Stomach (tissue), 9 donors: Measurements from ENCODE around the gene CDC73. TPM values are rescaled to one million over a fixed set of nuclear protein-coding genes. Genes with fewer than 3 reads are reported as not detected.

Experiments
- DNase-seq, 2 donors: peaks; one replicate each; pipeline versions ENCODE4 v3.0.0 to v3.0.0-alpha.2; 2013 to 2019
- H3K27ac ChIP-seq, 5 donors: fragments of 200-600 bp in 4 of 5; sonication (generic) in 4 of 5; one replicate each; pipeline ENCODE4 v1.5.1; 2013 to 2019; ENCODE audit warnings: mild to moderate bottlenecking in 1 of 5, moderate library complexity in 1 of 5
- H3K27me3 ChIP-seq, 3 donors: fragments of 200-600 bp; sonication (generic); one replicate each; pipeline ENCODE4 v1.5.1; 2017 to 2019; ENCODE audit warnings: mixed run types in 1 of 3
- H3K36me3 ChIP-seq, 4 donors: fragments of 200-600 bp; sonication (generic); 1 replicate in 3 of 4; 2 replicates in 1 of 4; pipeline ENCODE4 v1.5.1; 2016 to 2019
- H3K4me1 ChIP-seq, 4 donors: fragments of 200-600 bp; sonication (generic); one replicate each; pipeline ENCODE4 v1.5.1; 2016 to 2019
- H3K4me3 ChIP-seq, 4 donors: fragments of 200-600 bp; sonication (generic) in 3 of 4; one replicate each; pipeline ENCODE4 v1.5.1; 2016 to 2019; ENCODE audit warnings: mild to moderate bottlenecking in 1 of 4
- H3K9me3 ChIP-seq, 4 donors: fragments of 200-600 bp; sonication (generic); one replicate each; pipeline ENCODE4 v1.5.1; 2016 to 2019
- CTCF ChIP-seq, 7 experiments: fragments of 450-650 bp in 4 of 7; fragments of 200-600 bp in 3 of 7; sonication (generic) in 3 of 7; IDR thresholded peaks; one replicate each; pipeline ENCODE4 v1.5.1; 2016 to 2019; ENCODE audit warnings: antibody characterized with exemption in 7 of 7, control low read depth in 2 of 7, mild to moderate bottlenecking in 1 of 7
- EP300 ChIP-seq: sonication (generic); formaldehyde crosslinking; IDR thresholded peaks from one replicate; pipeline ENCODE4 v1.6.1; 2017; ENCODE audit warnings: antibody characterized with exemption
- POLR2A ChIP-seq, 4 donors: fragments of 450-650 bp; IDR thresholded peaks; one replicate each; pipeline ENCODE4 v1.6.1; 2016; ENCODE audit warnings: antibody characterized with exemption in 4 of 4, control low read depth in 2 of 4, mild to moderate bottlenecking in 1 of 4, moderate library complexity in 1 of 4
- POLR2AphosphoS5 ChIP-seq, 3 donors: sonication (generic); formaldehyde crosslinking; IDR thresholded peaks; one replicate each; pipeline ENCODE4 v1.6.1; 2016; ENCODE audit warnings: antibody characterized with exemption in 3 of 3
- WGBS, 5 donors: extraction: QIAGEN DNeasy Blood & Tissue Kit in 3 of 5; methylation state at CpG; one replicate each; pipeline versions ENCODE4 v1.1.5 to v1.1.7; 2013 to 2018; 5-methylcytosine and 5-hydroxymethylcytosine counted together
- intact Hi-C: fragments of 100-400 bp; cut with DNase I; formaldehyde crosslinking; loops from one replicate; pipeline ENCODE4 v1.15.1; 2023; ENCODE audit warnings: low total_unique reads
- polyA plus RNA-seq, 3 donors: library from polyadenylated mRNA; stranded (reverse); fragments of 200-250 nt; gene quantifications; one replicate each; pipeline ENCODE4 v1.2.3, GENCODE V29; 2013
- total RNA-seq, 5 donors: library from RNA; depleted of rRNA; stranded (reverse); fragments of >200 nt; gene quantifications; one replicate each; pipeline versions ENCODE4 v1.1.0 to v1.2.3, GENCODE V29; 2014 to 2016
- donor health status: healthy with polysubstance abuse.
- donor health status: Bipolar disorder and iron deficiency.
- donor health status: healthy.

CDC73 gene
- total and polyA plus RNA-seq, 8 donors, result 6.7 to 75.9 (median 20.1) TPM

GRCh38 chr1:193275773-193276172 is 153.9 kb downstream of the CDC73 start:
- DNase-seq, result no peak
- 92 to 96% (median 94%) methylated on average over 5 of the region's 5 CpGs for WGBS, 5 donors
- intact Hi-C loops, result no loop called here

DNA sequence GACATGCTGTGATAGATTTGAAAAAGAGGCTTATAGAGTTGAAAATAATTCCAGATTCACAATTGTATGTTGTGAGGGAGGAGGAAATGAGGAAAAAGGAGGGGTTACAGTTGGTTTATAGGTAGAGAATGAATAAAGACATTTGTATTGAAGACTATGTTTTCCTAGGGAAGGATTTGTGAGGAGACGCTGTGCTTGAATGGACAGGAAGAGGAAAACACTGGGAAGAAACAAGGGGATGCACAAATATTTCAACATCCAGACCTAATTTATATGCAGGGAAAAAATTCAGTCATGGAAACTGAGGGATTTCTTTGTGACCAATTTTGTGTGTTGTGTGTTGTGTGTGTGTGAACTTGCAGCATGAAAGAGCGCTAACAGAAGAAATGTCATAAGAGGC is 157.1 kb downstream of the CDC73 start:
- H3K9me3 ChIP-seq, result no peaks in the 10 kb centered on the region
- H3K27me3 ChIP-seq, result no peaks in the 10 kb centered on the region
- intact Hi-C loops, result no loop called here
- TF ChIP-seq CTCF (IDR thresholded peaks at IDR 0.05), result no peak
- no peak for TF ChIP-seq POLR2AphosphoS5 (IDR thresholded peaks at IDR 0.05)
- TF ChIP-seq POLR2A (IDR thresholded peaks at IDR 0.05), result no peak
- no peak for DNase-seq
- 88 to 98% (median 96%) methylated on average over 2 of the region's 2 CpGs for WGBS, 5 donors
- no peak overlapping the region for H3K27ac ChIP-seq
- H3K36me3 ChIP-seq, result no peaks in the 10 kb centered on the region
- no peak overlapping the region for H3K4me3 ChIP-seq
- H3K4me1 ChIP-seq, result no peaks in the 10 kb centered on the region

More at GRCh38 chr1:193275773-193276172, 153.9 kb downstream of the CDC73 start:
- H3K4me3 ChIP-seq, result no peak overlapping the region
- TF ChIP-seq EP300, result no peak
- TF ChIP-seq POLR2AphosphoS5 (IDR thresholded peaks at IDR 0.05), result no peak
- no peak for TF ChIP-seq POLR2A (IDR thresholded peaks at IDR 0.05)
- no peak for TF ChIP-seq CTCF (IDR thresholded peaks at IDR 0.05)
- no peaks in the 10 kb centered on the region for H3K4me1 ChIP-seq
- H3K27me3 ChIP-seq, result no peaks in the 10 kb centered on the region
- no peaks in the 10 kb centered on the region for H3K36me3 ChIP-seq
- H3K9me3 ChIP-seq, result no peaks in the 10 kb centered on the region
- H3K27ac ChIP-seq, result no peak overlapping the region

DNA sequence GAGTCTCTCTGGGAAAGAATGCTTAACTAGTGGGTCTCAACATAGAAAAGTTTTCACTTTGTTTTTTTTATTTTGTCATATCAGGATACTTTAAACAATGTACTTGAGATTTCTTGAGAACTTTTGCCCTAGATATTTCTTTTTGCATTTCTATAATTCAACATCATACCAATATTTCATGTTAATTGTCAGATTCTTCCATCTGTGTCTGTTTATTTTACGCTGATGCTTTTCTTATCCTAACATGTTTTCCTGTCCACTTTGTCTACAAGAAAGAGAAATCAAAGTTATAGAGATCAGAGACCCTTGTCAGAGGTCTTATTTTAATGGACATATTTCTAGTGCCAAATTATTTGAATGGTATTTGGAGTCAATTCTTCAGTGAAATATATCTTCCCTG is 160.1 kb downstream of the CDC73 start:
- intact Hi-C loops, result no loop called here
- Histone ChIP-seq H3K4me1 (no peaks in the 10 kb centered on the region), H3K9me3 (no peaks in the 10 kb centered on the region), H3K36me3 (no peaks in the 10 kb centered on the region), H3K4me3 (no peak overlapping the region), H3K27me3 (no peaks in the 10 kb centered on the region), H3K27ac (no peak overlapping the region)
- DNase-seq, result no peak
- TF ChIP-seq EP300 (no peak), POLR2A (IDR thresholded peaks at IDR 0.05) (no peak), POLR2AphosphoS5 (IDR thresholded peaks at IDR 0.05) (no peak), CTCF (IDR thresholded peaks at IDR 0.05) (no peak)
- WGBS, 5 donors, result 86 to 98% (median 90%) methylated on average over 1 of the region's 1 CpG

DNA sequence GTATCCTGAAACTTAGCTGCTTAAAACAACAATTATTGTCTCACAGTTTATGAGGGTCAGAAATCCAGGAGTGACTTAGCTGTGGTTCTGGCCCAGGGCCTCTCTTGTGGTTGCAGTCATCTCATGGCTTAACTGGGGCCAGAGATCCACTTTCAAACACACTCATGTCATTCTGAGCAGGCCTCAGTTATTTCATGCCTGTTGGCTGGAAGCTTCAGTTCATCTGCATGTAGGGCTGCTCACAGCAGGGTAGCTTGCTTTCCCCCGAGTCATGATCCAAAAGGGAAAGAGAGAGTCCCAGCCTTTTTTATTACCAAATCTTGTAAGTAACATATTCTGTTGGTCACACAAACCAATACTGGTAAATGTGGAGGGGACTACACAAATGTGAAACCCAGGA is 161.2 kb downstream of the CDC73 start:
- intact Hi-C loops, result no loop called here
- no peaks in the 10 kb centered on the region for H3K27me3 ChIP-seq
- no peak for DNase-seq
- 73 to 100% (median 81%) methylated on average over 1 of the region's 1 CpG for WGBS, 5 donors
- no peaks in the 10 kb centered on the region for H3K36me3 ChIP-seq
- no peaks in the 10 kb centered on the region for H3K4me1 ChIP-seq
- H3K27ac ChIP-seq, result no peak overlapping the region
- no peak overlapping the region for H3K4me3 ChIP-seq
- no peaks in the 10 kb centered on the region for H3K9me3 ChIP-seq
- TF ChIP-seq POLR2A (IDR thresholded peaks at IDR 0.05), result no peak

DNA sequence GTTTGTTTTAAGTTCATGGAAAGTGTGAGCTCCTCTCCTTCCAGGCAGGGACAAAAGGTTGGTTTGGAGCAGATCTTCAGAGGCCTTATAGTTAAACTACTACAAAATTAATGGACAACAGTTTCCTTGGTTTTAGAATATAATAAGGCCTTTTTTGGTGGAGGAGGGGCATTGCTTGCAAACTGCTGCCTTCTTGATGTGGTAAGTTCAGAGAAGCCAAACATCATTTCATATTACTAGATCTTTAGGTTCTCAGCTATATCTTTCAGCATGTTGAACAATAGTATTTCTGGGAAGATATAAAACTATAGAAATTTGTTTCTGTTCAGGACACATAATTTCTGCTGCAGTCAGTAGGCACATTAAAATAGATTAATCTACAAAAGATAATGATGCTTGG is 162.4 kb downstream of the CDC73 start:
- H3K4me3 ChIP-seq, result no peak overlapping the region
- H3K27me3 ChIP-seq, result no peaks in the 10 kb centered on the region
- no peak overlapping the region for H3K27ac ChIP-seq
- H3K9me3 ChIP-seq, result no peaks in the 10 kb centered on the region
- no peak for DNase-seq
- intact Hi-C loops, result no loop called here
- no peaks in the 10 kb centered on the region for H3K4me1 ChIP-seq
- H3K36me3 ChIP-seq, result no peaks in the 10 kb centered on the region
- TF ChIP-seq POLR2A (IDR thresholded peaks at IDR 0.05) (no peak), CTCF (IDR thresholded peaks at IDR 0.05) (no peak), POLR2AphosphoS5 (IDR thresholded peaks at IDR 0.05) (no peak), EP300 (no peak)
